SK-N-SH treated with all-trans-retinoic acid at 6 μM for 48 hours (cell line): Measurements from ENCODE around the gene OOSP2.

Experiments used
- ARNTL ChIP-seq: fragments of 450-650 bp; formaldehyde crosslinking; IDR thresholded peaks from 2 replicates; pipeline ENCODE4 v1.5.0; 2020; ENCODE audit warnings: low read depth, mild to moderate bottlenecking, moderate library complexity, borderline replicate concordance
- ESRRG ChIP-seq: fragments of 250-450 bp; sonication (Bioruptor Pico); IDR thresholded peaks from 2 replicates; pipeline ENCODE4 v1.6.1; 2021; ENCODE audit warnings: mild to moderate bottlenecking
- TF ChIP-seq, protein P1 (sequence below): fragments of 250-450 bp; sonication (Bioruptor Pico); IDR thresholded peaks from 2 replicates; pipeline ENCODE4 v1.8.0; 2020; ENCODE audit warnings: mild to moderate bottlenecking, moderate library complexity, borderline replicate concordance

DNA sequence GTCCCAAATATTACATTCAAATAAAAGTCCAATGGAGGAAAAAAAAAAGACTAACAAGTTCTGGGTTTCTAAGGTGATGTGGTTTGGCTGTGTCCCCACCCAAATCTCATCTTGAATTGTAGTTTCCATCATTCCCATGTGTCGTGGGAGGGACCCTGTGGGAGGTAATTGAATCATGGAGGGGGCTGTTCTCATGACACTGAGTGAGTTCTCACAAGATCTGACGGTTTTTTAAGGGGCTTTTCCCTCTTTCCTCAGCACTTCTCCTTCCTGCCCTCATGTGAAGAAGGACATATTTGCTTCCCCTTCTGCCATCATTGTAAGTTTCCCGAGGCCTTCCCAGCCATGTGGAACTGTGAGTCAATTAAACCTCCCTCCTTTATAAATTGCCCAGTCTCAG, 40.3 kb downstream of the OOSP2 start:
- TF ChIP-seq ESRRG (CRISPR knock-in tag) (no peak), ARNTL (CRISPR knock-in tag) (no peak)
- TF ChIP-seq, protein P1, sequence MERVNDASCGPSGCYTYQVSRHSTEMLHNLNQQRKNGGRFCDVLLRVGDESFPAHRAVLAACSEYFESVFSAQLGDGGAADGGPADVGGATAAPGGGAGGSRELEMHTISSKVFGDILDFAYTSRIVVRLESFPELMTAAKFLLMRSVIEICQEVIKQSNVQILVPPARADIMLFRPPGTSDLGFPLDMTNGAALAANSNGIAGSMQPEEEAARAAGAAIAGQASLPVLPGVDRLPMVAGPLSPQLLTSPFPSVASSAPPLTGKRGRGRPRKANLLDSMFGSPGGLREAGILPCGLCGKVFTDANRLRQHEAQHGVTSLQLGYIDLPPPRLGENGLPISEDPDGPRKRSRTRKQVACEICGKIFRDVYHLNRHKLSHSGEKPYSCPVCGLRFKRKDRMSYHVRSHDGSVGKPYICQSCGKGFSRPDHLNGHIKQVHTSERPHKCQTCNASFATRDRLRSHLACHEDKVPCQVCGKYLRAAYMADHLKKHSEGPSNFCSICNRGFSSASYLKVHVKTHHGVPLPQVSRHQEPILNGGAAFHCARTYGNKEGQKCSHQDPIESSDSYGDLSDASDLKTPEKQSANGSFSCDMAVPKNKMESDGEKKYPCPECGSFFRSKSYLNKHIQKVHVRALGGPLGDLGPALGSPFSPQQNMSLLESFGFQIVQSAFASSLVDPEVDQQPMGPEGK (CRISPR knock-in tag), result no peak
